ENCODE measurements around the gene PNPLA7.
"Not testable (repeated sequence)": the region's sequence is repeated elsewhere in the genome, so short reads cannot be mapped to it uniquely, and the experiment has no call there.

PNPLA7 gene

GRCh38 chr9:137511758-137512463 lies 38.3 kb downstream of the PNPLA7 start:
- DNase-seq = no peak

DNA sequence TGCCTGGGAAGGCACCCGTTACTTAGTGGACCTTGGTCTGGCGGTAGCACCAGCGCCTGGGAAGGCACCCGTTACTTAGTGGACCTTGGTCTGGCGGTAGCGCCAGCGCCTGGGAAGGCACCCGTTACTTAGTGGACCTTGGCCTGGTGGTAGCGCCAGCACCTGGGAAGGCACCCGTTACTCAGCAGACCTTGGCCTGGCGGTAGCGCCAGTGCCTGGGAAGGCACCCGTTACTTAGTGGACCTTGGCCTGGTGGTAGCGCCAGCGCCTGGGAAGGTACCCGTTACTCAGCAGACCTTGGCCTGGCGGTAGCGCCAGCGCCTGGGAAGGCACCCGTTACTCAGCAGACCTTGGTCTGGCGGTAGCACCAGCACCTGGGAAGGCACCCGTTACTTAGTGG lies 39.1 kb downstream of the PNPLA7 start:
- DNase-seq = not testable (repeated sequence)

- DNase-seq = no peak
Measured at GRCh38 chr9:137509198-137509597, 41.0 kb downstream of the PNPLA7 start.

DNA sequence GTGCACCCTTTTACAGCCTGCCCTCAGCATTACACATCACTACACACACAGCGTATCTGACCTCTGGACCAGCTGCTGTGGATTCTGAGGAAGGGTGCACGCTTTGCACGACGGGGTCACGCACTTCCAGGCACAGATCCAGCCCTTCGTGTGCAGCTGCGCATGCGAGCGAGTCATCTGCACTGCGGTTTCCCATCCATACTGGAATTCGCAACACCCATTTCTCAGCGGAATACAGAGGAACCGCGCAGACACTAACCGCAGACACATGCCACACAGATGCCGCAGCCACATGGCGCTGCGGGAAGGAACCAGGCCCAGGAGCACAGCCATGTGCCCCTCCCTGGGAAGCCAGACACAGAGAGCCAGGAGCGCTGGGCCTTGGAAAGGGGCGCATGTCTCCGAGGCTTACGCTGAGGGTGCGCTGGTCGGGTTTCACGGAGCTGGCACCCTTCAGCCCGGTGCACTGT lies 43.5 kb downstream of the PNPLA7 start:
- DNase-seq = no peak

- no peak for DNase-seq
Measured at GRCh38 chr9:137506274-137506673, 43.9 kb downstream of the PNPLA7 start.

- no peak for DNase-seq
Measured at GRCh38 chr9:137505421-137506140, 44.6 kb downstream of the PNPLA7 start.

DNA sequence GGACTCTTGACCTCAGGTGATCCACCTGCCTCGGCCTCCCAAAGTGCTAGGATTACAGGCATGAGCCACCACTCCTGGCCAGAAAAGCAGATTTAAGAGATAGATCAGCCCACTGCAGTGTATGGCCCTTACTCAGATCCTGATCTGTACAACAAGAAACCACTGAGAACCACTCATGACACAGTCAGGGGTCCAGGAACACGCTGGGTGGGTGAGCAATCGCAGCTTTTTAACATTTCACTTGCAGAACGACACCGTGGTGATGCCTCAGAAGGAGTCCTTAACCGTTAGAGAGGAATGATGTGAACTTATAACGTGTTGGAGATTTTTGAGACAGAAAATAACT lies 45.8 kb downstream of the PNPLA7 start:
- DNase-seq = no peak

DNA sequence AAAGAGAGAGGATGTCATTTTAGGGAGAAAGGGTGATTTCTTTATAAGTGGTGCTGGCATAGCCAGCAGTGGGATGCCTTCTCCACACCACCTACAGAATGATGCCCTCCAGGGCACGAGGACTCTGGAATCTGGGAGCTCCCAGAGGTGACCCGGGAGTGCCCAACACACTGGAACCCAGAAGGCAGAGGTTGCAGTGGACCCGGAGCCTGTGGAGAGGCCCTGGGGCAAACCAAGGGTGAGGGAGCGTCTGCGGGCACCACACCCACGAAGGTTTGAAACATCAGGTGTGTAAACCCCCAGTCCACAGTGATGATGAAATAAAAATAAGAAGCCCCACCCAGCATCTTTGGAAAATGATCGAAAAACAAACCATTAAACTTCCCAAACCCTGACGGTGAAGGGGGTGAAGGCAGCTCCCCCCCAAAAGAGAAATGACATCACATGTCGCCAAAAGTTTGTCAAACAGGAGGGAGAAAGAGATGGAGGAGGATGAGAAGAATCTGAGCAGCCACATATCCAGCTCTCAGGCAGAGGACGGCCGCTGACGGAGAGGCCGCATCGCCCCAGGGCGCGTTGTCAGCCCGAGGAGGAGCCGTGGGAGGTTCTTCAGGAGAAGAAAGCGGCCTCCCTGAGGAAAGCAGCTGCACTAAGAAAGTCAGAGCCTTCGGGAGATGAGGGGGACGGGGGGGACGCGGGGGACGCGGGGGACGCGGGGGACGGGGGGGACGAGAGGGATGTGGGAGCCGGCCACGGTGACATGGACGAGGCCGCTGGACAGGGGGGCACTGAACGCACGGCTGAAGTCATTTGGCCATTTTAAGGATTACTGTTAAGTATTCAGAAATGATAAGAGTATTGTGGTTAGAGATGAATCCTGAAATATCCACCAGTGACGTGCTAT lies 47.9 kb downstream of the PNPLA7 start:
- no peak for DNase-seq

DNA sequence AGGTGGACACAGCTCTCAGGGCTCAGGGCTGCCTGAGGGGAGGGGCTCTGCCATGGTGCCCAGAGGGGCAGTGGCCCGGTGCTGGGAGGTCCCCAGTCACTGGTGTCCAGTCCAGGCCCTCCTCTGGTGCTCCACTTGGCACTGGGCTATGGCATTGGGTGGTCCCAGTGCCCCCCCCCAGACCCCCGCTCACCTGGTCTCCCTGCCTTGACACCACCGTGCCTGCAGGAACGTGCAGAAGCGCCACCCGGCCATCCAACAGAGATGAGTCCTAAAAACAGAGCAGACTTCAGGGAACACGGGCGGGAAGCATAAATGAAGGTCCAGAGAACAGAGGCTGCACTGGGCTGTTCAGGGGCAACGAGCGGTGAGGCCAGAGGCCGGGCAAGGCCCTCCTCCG lies 48.7 kb downstream of the PNPLA7 start:
- no peak for DNase-seq

DNA sequence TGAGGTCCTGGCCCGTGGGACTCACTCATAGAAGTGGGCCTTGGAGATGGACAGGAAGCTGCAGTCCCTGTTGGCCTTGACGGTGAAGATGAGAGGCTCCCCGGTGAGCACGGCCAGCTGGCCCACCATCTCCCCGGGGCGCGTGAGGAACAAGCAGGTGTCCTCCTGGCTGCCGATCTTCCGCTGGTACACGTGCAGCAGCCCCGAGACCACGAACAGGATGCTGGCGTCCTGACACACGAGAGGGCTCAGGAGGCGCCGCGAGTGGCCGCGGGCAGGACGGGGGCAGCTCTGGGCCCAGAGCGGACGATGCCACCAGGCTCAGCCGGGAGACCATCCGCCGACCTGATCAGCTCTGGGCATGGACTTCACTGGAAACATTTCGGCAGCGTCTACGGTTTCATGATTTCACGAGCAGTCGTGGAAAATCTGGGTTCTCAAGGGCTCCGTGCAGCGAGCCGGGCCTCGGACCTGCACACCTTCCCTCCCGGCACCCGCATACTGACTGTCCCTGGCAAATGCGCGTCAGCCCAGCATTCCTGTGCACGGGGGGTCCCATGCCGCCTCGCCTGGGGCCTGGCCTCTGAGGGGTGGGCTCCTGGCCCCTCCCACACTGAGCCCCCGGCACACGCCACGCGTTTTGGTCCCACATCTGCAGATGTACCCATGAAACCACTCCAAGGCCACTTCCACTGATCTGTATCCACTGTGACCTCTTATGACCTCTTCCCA lies 49.4 kb downstream of the PNPLA7 start:
- DNase-seq = no peak

GRCh38 chr9:137499858-137500661 lies 50.1 kb downstream of the PNPLA7 start:
- DNase-seq = no peak

DNA sequence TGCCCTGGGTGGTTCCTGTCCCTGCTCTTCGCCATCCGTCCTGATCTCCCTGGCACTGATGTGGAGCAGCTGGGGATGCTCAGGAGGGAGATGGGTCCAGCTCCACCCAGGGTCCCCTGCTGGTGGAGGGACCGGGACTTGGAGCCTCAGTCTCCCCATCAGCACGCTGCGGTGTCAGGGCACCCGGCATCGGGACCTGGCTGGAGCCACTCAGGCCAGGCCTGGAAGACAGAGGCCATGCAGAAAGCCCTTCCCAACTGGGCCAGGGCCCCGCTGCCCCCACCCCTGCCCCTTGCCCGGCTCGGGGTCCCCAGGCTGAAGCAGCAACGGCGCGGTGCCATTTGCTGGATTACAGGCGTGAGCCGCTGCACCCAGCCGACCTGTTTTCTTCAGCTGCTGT lies 50.8 kb downstream of the PNPLA7 start:
- no peak for DNase-seq

GRCh38 chr9:137498720-137499150 lies 51.5 kb downstream of the PNPLA7 start:
- DNase-seq = no peak

GRCh38 chr9:137497921-137498719 lies 52.1 kb downstream of the PNPLA7 start:
- no peak for DNase-seq

DNA sequence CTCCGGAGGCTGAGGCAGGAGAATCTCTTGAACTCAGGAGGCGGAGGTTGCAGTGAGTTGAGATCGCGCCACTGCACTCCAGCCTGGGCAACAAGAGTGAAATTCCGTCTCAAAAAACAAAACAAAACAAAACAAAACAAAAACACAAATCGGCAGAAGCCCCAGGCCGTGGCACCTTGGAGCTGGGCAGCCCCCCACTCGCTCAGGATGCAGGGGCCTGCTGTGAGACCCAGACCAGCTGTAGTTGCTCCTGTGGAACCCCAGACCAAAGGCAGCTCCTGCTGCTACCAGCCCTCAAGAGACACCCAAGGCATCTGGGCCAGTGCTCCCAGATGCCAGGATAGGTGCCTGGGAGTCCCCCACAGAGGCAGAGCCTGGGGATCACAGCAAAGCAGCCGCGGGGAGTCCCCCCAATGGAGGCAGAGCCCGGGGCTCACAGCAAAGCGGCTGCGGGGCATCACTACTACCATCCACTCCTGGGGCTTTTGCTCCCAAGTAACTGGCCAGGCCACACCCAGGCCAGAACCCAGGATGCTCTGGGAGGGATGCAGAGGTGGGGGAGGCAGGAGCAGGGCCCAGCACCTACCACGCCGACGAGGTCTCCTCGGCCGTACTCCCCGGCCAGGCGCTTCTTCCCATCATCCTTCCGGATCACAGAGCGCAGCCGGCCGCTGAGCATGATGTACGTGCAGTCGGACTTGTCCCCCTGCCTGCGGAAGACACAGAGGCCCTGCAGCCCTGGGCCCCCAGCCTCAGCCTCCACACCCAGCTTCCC lies 53.4 kb downstream of the PNPLA7 start:
- no peak for DNase-seq

- DNase-seq = no peak
Measured at GRCh38 chr9:137494550-137495351, 55.5 kb downstream of the PNPLA7 start.

GRCh38 chr9:137494104-137494544 lies 56.1 kb downstream of the PNPLA7 start:
- no peak for DNase-seq

- no peak for DNase-seq
Measured at GRCh38 chr9:137493364-137494103, 56.7 kb downstream of the PNPLA7 start.
